HL-60 (cell line): Measurements from ENCODE around the gene COL2A1.

Experiments used
- DNase-seq, 2 experiments: peaks; one replicate each; pipeline ENCODE4 v3.0.0-alpha.2; 2010 to 2020; ENCODE audit warnings: low read depth in 1 of 2, low spot score in 1 of 2
- H3K27ac ChIP-seq: fragments of 250-450 bp; sonication (Bioruptor Pico); replicated peaks from 2 replicates; pipeline ENCODE4 v1.5.1; 2020; ENCODE audit warnings: mild to moderate bottlenecking, moderate library complexity
- H3K27me3 ChIP-seq: fragments of 250-450 bp; sonication (Bioruptor Pico); 2 replicates; pipeline ENCODE4 v1.5.1; 2021; ENCODE audit warnings: mild to moderate bottlenecking, moderate library complexity; ENCODE audit not compliant: insufficient read depth, poor library complexity, severe bottlenecking
- H3K4me3 ChIP-seq: replicated peaks from 2 replicates; pipeline ENCODE4 v1.5.1; 2011; ENCODE audit warnings: mild to moderate bottlenecking, control low read depth, low read length; ENCODE audit not compliant: insufficient read depth
- GABPA ChIP-seq: IDR thresholded peaks from 2 replicates; pipeline ENCODE4 v1.6.1; 2012; ENCODE audit warnings: low read depth
- POLR2AphosphoS5 ChIP-seq: IDR thresholded peaks from 2 replicates; pipeline ENCODE4 v1.6.1; 2012; ENCODE audit warnings: low read depth
- SPI1 ChIP-seq: IDR thresholded peaks from 2 replicates; pipeline ENCODE4 v1.6.1; 2012; ENCODE audit warnings: low read depth, mild to moderate bottlenecking, borderline replicate concordance
- TF ChIP-seq, protein P1 (sequence below): IDR thresholded peaks from one replicate; pipeline ENCODE4 v1.5.1; 2011; ENCODE audit warnings: low read length, control low read depth, inconsistent platforms; ENCODE audit not compliant: insufficient read depth
- TF ChIP-seq, protein P2 (sequence below): IDR thresholded peaks from 2 replicates; pipeline ENCODE4 v1.6.1; 2012; ENCODE audit warnings: low read depth; ENCODE audit not compliant: insufficient replicate concordance

COL2A1 gene

GRCh38 chr12:48007206-48007605 lies 2.9 kb upstream of the COL2A1 start:
- Histone ChIP-seq H3K4me3 (no peak overlapping the region), H3K27me3 (peaks cover 66% of the 10 kb centered on the region), H3K27ac (no peak overlapping the region)
- TF ChIP-seq GABPA: no peak
- TF ChIP-seq, protein P1, sequence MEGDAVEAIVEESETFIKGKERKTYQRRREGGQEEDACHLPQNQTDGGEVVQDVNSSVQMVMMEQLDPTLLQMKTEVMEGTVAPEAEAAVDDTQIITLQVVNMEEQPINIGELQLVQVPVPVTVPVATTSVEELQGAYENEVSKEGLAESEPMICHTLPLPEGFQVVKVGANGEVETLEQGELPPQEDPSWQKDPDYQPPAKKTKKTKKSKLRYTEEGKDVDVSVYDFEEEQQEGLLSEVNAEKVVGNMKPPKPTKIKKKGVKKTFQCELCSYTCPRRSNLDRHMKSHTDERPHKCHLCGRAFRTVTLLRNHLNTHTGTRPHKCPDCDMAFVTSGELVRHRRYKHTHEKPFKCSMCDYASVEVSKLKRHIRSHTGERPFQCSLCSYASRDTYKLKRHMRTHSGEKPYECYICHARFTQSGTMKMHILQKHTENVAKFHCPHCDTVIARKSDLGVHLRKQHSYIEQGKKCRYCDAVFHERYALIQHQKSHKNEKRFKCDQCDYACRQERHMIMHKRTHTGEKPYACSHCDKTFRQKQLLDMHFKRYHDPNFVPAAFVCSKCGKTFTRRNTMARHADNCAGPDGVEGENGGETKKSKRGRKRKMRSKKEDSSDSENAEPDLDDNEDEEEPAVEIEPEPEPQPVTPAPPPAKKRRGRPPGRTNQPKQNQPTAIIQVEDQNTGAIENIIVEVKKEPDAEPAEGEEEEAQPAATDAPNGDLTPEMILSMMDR: no peak
- no peak for TF ChIP-seq POLR2AphosphoS5
- TF ChIP-seq, protein P2, sequence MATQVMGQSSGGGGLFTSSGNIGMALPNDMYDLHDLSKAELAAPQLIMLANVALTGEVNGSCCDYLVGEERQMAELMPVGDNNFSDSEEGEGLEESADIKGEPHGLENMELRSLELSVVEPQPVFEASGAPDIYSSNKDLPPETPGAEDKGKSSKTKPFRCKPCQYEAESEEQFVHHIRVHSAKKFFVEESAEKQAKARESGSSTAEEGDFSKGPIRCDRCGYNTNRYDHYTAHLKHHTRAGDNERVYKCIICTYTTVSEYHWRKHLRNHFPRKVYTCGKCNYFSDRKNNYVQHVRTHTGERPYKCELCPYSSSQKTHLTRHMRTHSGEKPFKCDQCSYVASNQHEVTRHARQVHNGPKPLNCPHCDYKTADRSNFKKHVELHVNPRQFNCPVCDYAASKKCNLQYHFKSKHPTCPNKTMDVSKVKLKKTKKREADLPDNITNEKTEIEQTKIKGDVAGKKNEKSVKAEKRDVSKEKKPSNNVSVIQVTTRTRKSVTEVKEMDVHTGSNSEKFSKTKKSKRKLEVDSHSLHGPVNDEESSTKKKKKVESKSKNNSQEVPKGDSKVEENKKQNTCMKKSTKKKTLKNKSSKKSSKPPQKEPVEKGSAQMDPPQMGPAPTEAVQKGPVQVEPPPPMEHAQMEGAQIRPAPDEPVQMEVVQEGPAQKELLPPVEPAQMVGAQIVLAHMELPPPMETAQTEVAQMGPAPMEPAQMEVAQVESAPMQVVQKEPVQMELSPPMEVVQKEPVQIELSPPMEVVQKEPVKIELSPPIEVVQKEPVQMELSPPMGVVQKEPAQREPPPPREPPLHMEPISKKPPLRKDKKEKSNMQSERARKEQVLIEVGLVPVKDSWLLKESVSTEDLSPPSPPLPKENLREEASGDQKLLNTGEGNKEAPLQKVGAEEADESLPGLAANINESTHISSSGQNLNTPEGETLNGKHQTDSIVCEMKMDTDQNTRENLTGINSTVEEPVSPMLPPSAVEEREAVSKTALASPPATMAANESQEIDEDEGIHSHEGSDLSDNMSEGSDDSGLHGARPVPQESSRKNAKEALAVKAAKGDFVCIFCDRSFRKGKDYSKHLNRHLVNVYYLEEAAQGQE: no peak
- TF ChIP-seq SPI1: no peak
- no peak for DNase-seq

DNA sequence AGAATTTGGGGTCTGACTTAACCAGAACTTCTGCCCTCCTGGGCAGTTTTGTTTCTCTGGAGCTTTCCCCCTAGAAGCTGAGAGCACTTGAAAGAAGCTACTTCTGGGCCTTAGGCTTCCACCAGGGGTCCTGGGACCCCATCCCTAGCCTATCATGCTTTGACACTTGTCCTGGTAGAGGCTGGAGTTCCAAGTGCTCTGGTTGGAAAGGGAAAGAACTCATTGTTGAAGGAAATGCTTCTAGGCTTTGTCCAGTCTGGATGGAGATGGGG lies 1.4 kb upstream of the COL2A1 start:
- no peak for DNase-seq
- peaks cover 80% of the 10 kb centered on the region for H3K27me3 ChIP-seq
- H3K27ac ChIP-seq: no peak overlapping the region
- H3K4me3 ChIP-seq: no peak overlapping the region
- TF ChIP-seq, protein P1: no peak
- no peak for TF ChIP-seq SPI1
- TF ChIP-seq GABPA: no peak
- TF ChIP-seq, protein P2: no peak

DNA sequence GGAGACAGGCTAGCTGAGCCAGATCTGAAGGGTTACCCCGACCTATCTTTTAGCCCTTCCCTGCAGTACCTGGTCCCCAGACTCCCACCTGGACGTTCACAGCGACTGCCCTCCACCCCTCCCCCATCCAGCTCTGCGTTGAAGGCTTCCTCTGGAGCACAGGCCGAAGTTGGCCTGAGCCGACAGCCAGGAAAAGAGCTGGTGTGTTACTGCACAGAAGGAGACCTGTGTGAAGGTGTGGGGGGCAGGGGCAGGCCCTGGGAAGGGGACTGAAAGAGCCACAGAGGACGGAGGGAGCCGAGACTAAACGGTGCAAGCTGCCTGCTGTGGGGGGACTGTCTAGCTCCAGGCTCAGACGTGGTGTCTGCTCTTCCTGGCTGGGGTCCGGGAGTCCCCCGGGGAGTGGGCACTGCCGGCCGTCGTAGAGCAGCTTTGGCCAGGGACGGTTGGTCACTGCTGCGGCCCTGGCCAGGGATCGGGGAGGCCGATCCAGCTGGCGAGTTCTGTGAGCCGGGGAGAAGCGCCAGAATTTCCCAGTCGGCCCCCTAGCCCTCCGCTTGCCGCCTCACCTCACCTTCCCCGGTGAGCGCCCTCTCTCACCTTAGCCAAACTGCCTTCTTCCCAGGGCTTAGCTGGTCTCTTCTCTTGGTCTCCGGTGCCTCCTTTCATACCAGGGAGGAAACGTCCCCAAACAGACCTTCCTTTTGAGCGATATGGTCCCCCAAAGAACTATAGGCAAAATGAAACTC lies 899 bp upstream of the COL2A1 start:
- TF ChIP-seq, protein P2: no peak
- TF ChIP-seq GABPA (no peak), POLR2AphosphoS5 (no peak), SPI1 (no peak)
- TF ChIP-seq, protein P1: no peak
- Histone ChIP-seq H3K27me3 (peaks cover 84% of the 10 kb centered on the region), H3K4me3 (no peak overlapping the region), H3K27ac (no peak overlapping the region)
- no peak for DNase-seq
